HepG2 (cell line): ENCODE measurements around the gene TBL3. TPM values are rescaled to one million over a fixed set of nuclear protein-coding genes. Genes with fewer than 3 reads are reported as not detected.

Experiments used
- AGO2 ChIP-seq: fragments of 200-400 bp; formaldehyde crosslinking; optimal IDR thresholded peaks from 2 replicates; pipeline ENCODE3; 2017; ENCODE audit warnings: mild to moderate bottlenecking, low read depth, low read length, moderate library complexity
- MXI1 ChIP-seq: IDR thresholded peaks from 3 replicates; pipeline ENCODE4 v1.6.1; 2012; ENCODE audit warnings: low read depth, low read length, inconsistent platforms, borderline replicate concordance
- POLR2A ChIP-seq, 2 experiments: IDR thresholded peaks; 2 replicates each; pipeline ENCODE4 v1.6.1; 2011; ENCODE audit warnings: low read depth in 2 of 2, low read length in 2 of 2, mild to moderate bottlenecking in 1 of 2, moderate library complexity in 1 of 2; ENCODE audit not compliant: insufficient read depth in 1 of 2
- RBM22 ChIP-seq: fragments of 200-400 bp; formaldehyde crosslinking; optimal IDR thresholded peaks from 2 replicates; pipeline ENCODE3; 2017; ENCODE audit warnings: mild to moderate bottlenecking, low read length, moderate library complexity
- TGIF2 ChIP-seq: IDR thresholded peaks from 2 replicates; pipeline ENCODE4 v1.6.1; 2016; ENCODE audit warnings: control low read depth, missing compliant biosample characterization
- ZNF205 ChIP-seq: IDR thresholded peaks from 2 replicates; pipeline ENCODE4 v1.6.1; 2018; ENCODE audit warnings: missing biosample characterization, missing genetic modification reagents
- ZNF589 ChIP-seq: sonication (generic); formaldehyde crosslinking; conservative IDR thresholded peaks from 2 replicates; pipeline ENCODE4 v1.8.0; 2022; ENCODE audit warnings: mild to moderate bottlenecking, moderate library complexity, missing genetic modification reagents
- ZNF605 ChIP-seq: sonication (generic); formaldehyde crosslinking; IDR thresholded peaks from 2 replicates; pipeline ENCODE4 v1.8.0; 2022; ENCODE audit warnings: mild to moderate bottlenecking, missing genetic modification reagents
- polyA plus RNA-seq, 8 experiments: library from polyadenylated mRNA; depleted of rRNA in 3 of 8; stranded (reverse) in 7 of 8; unstranded in 1 of 8; fragments of >200 nt; fragmentation: Illumina TruSeq in 4 of 8; extraction: Trizol in 4 of 8; gene quantifications; 2 replicates each; pipeline versions ENCODE4 v1.2.1 to v1.2.3, GENCODE V29; 2011 to 2016; ENCODE audit warnings: low read depth in 4 of 8, missing spikeins in 1 of 8, mixed read lengths in 1 of 8; ENCODE audit not compliant: insufficient read depth in 1 of 8
- total RNA-seq, 5 experiments: library from RNA; depleted of rRNA; stranded (reverse); fragments of >200 nt; fragmentation: Illumina TruSeq; extraction: Trizol; gene quantifications; 2 replicates each; pipeline ENCODE4 v1.2.3, GENCODE V29; 2016; ENCODE audit warnings: low read depth in 1 of 5
- TF ChIP-seq, protein P1 (sequence below): sonication (generic); formaldehyde crosslinking; IDR thresholded peaks from 2 replicates; pipeline ENCODE4 v1.8.1; 2022; ENCODE audit warnings: mild to moderate bottlenecking, missing genetic modification reagents
- TF ChIP-seq, protein P2 (sequence below): sonication (generic); formaldehyde crosslinking; IDR thresholded peaks from 2 replicates; pipeline ENCODE4 v1.5.0; 2020; ENCODE audit warnings: missing genetic modification reagents, mild to moderate bottlenecking, borderline replicate concordance
- TF ChIP-seq, protein P3 (sequence below): sonication (generic); formaldehyde crosslinking; IDR thresholded peaks from 2 replicates; pipeline ENCODE4 v1.4.0; 2020; ENCODE audit warnings: missing genetic modification reagents
- TF ChIP-seq, protein P4 (sequence below): sonication (generic); formaldehyde crosslinking; IDR thresholded peaks from 2 replicates; pipeline ENCODE4 v1.5.1; 2020; ENCODE audit warnings: missing genetic modification reagents, mild to moderate bottlenecking, borderline replicate concordance

Gene TBL3
- total and polyA plus RNA-seq, 2 of the 13 experiments (the other 11 are each of a cell fraction or from before 2014, with no cell fraction given): 16.8 to 38.0 TPM

DNA sequence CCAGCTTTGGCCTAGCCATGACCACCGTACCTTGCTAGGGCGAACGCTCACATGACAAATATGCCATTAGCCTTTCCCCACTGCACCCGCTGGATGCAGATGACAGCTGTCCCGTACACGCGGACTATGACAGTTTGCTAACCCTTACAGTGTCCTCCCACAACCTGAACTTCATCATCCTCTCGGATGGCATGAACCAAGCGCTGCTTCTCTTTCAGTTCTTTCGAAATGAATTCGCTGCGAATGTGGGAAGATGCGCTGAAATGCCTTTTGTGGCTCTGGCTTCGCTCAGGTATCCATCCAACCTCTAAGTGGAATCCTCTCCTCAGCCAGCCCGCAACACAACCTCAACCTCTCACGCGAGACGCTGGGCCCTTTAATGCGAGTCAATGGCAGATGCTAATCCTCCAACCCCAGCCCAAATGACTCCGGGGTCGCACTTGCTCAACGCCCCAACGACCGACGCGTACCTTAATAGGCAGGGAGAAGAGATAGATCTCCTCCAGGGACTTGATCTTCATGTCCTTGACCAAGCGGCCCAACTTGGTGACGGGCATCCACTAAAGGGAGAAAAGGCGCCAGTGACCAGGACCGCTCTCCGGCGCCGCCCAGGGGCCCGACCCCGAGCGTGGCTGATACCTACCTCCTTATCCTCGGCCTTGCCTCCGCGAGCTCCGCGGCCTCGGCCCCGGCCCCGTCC is 7.9 kb upstream of the TBL3 start (continued):
- peak; percentile 63 for TF ChIP-seq RBM22
- 0 out of 2 replicates have a peak, but pooled peaks have one; percentile 5 for TF ChIP-seq ZNF605 (CRISPR knock-in tag)
- peak; percentile 32; the same call in 1 of the 3 replicates for TF ChIP-seq MXI1
- TF ChIP-seq, protein P1, sequence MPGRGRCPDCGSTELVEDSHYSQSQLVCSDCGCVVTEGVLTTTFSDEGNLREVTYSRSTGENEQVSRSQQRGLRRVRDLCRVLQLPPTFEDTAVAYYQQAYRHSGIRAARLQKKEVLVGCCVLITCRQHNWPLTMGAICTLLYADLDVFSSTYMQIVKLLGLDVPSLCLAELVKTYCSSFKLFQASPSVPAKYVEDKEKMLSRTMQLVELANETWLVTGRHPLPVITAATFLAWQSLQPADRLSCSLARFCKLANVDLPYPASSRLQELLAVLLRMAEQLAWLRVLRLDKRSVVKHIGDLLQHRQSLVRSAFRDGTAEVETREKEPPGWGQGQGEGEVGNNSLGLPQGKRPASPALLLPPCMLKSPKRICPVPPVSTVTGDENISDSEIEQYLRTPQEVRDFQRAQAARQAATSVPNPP (CRISPR knock-in tag): no peak
- TF ChIP-seq, protein P2, sequence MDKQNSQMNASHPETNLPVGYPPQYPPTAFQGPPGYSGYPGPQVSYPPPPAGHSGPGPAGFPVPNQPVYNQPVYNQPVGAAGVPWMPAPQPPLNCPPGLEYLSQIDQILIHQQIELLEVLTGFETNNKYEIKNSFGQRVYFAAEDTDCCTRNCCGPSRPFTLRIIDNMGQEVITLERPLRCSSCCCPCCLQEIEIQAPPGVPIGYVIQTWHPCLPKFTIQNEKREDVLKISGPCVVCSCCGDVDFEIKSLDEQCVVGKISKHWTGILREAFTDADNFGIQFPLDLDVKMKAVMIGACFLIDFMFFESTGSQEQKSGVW: 0 out of 2 replicates have a peak, but pooled peaks have one; percentile 2
- TF ChIP-seq, protein P3, sequence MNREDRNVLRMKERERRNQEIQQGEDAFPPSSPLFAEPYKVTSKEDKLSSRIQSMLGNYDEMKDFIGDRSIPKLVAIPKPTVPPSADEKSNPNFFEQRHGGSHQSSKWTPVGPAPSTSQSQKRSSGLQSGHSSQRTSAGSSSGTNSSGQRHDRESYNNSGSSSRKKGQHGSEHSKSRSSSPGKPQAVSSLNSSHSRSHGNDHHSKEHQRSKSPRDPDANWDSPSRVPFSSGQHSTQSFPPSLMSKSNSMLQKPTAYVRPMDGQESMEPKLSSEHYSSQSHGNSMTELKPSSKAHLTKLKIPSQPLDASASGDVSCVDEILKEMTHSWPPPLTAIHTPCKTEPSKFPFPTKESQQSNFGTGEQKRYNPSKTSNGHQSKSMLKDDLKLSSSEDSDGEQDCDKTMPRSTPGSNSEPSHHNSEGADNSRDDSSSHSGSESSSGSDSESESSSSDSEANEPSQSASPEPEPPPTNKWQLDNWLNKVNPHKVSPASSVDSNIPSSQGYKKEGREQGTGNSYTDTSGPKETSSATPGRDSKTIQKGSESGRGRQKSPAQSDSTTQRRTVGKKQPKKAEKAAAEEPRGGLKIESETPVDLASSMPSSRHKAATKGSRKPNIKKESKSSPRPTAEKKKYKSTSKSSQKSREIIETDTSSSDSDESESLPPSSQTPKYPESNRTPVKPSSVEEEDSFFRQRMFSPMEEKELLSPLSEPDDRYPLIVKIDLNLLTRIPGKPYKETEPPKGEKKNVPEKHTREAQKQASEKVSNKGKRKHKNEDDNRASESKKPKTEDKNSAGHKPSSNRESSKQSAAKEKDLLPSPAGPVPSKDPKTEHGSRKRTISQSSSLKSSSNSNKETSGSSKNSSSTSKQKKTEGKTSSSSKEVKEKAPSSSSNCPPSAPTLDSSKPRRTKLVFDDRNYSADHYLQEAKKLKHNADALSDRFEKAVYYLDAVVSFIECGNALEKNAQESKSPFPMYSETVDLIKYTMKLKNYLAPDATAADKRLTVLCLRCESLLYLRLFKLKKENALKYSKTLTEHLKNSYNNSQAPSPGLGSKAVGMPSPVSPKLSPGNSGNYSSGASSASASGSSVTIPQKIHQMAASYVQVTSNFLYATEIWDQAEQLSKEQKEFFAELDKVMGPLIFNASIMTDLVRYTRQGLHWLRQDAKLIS: no peak; the same call in 1 of the 2 replicates
- TF ChIP-seq, protein P4, sequence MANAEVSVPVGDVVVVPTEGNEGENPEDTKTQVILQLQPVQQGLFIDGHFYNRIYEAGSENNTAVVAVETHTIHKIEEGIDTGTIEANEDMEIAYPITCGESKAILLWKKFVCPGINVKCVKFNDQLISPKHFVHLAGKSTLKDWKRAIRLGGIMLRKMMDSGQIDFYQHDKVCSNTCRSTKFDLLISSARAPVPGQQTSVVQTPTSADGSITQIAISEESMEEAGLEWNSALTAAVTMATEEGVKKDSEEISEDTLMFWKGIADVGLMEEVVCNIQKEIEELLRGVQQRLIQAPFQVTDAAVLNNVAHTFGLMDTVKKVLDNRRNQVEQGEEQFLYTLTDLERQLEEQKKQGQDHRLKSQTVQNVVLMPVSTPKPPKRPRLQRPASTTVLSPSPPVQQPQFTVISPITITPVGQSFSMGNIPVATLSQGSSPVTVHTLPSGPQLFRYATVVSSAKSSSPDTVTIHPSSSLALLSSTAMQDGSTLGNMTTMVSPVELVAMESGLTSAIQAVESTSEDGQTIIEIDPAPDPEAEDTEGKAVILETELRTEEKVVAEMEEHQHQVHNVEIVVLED (CRISPR knock-in tag): no peak
- peak; percentile 92 for TF ChIP-seq TGIF2
- TF ChIP-seq POLR2A (IDR thresholded peaks at IDR 0.05; ENCODE audit: insufficient read depth in 1 of 2, low read depth in 2 of 2, low read length in 2 of 2): 0 out of 4 replicates have a peak, but pooled peaks of 1 of the 2 experiments have one; percentile 24
- 0 out of 2 replicates have a peak, but pooled peaks have one; percentile 34 for TF ChIP-seq ZNF589 (CRISPR knock-in tag)
- TF ChIP-seq ZNF205 (CRISPR knock-in tag): 0 out of 2 replicates have a peak, but pooled peaks have one; percentile 16
- TF ChIP-seq AGO2: peak; percentile 98
